Left ventricle myocardium inferior (tissue), 1 donor: Measurements from ENCODE around the gene FOXI1. TPM values are rescaled to one million over a fixed set of nuclear protein-coding genes. Genes with fewer than 3 reads are reported as not detected.

Experiments
- DNase-seq: peaks from one replicate; pipeline ENCODE4 v3.0.0-alpha.2; 2020
- H3K27ac ChIP-seq: fragments of 200-600 bp; replicated peaks from 2 replicates; pipeline ENCODE4 v1.8.0; 2021
- H3K27me3 ChIP-seq: fragments of 200-600 bp; 2 replicates; pipeline ENCODE4 v1.8.0; 2021; ENCODE audit warnings: low read depth
- H3K36me3 ChIP-seq: fragments of 200-600 bp; 2 replicates; pipeline ENCODE4 v1.8.0; 2021
- H3K4me1 ChIP-seq: fragments of 200-600 bp; 2 replicates; pipeline ENCODE4 v1.8.0; 2021
- H3K4me3 ChIP-seq: fragments of 200-600 bp; 2 replicates; pipeline ENCODE4 v1.8.0; 2021; ENCODE audit warnings: mild to moderate bottlenecking, moderate library complexity
- H3K9me3 ChIP-seq: fragments of 200-600 bp; replicated peaks from 2 replicates; pipeline ENCODE4 v1.8.0; 2021
- intact Hi-C: fragments of 100-400 bp; cut with micrococcal nuclease; formaldehyde crosslinking; loops from one replicate; pipeline ENCODE4 v1.11.0; 2022
- total RNA-seq: library from RNA; stranded (reverse); fragmentation: NEBNext Ultra II Directional; extraction: Animal tissue kit (Norgen Biotek cat#: 25700); gene quantifications from one replicate; pipeline ENCODE4 v1.2.1, GENCODE V29; 2021
- TF ChIP-seq, protein P1 (sequence below): fragments of 200-600 bp; IDR thresholded peaks from 2 replicates; pipeline ENCODE4 v1.8.0; 2021; ENCODE audit warnings: antibody characterized with exemption, mild to moderate bottlenecking, borderline replicate concordance
- donor health status: DM: no; HTN: yes; CAD: no; lungs with severe emphysema.

The FOXI1 gene
- total RNA-seq, 1 donor from 2014 or later, result not detected

DNA sequence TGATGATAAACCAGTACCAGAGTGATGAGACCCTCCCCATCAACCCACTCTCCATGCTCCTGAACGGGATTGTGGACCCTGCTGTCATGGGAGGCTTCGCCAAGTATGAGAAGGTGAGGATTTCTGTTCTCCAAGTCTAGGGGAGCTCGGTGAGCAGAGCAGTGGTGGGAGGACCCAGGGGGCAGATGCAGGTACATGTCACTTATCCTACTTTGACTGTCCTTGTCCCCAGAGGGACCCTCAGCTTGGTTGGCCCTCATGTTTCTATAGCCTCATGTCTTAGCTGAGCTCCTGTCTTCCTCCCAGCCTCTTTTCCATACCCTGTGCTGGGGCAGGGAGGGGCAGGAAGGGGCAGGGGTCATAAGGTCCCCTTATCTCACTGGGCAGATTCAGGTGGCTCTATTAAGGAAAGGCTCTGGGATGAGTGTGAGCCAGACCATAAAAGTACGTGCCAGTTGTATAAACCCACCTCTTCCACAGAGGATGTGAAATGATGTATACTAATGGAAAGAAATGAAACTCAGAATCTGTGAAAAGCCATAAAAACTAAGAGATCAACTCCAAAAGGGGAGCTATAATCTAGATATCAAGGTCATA, 38.0 kb upstream of the FOXI1 start:
- TF ChIP-seq, protein P1, sequence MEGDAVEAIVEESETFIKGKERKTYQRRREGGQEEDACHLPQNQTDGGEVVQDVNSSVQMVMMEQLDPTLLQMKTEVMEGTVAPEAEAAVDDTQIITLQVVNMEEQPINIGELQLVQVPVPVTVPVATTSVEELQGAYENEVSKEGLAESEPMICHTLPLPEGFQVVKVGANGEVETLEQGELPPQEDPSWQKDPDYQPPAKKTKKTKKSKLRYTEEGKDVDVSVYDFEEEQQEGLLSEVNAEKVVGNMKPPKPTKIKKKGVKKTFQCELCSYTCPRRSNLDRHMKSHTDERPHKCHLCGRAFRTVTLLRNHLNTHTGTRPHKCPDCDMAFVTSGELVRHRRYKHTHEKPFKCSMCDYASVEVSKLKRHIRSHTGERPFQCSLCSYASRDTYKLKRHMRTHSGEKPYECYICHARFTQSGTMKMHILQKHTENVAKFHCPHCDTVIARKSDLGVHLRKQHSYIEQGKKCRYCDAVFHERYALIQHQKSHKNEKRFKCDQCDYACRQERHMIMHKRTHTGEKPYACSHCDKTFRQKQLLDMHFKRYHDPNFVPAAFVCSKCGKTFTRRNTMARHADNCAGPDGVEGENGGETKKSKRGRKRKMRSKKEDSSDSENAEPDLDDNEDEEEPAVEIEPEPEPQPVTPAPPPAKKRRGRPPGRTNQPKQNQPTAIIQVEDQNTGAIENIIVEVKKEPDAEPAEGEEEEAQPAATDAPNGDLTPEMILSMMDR, result no peak
- no peaks in the 10 kb centered on the region for H3K36me3 ChIP-seq
- peaks cover 50% of the 10 kb centered on the region for H3K27me3 ChIP-seq
- no peak for DNase-seq
- H3K27ac ChIP-seq, result no peak overlapping the region
- no peaks in the 10 kb centered on the region for H3K9me3 ChIP-seq
- no peak overlapping the region for H3K4me3 ChIP-seq
- H3K4me1 ChIP-seq, result no peaks in the 10 kb centered on the region
- intact Hi-C loops, result no loop called here

DNA sequence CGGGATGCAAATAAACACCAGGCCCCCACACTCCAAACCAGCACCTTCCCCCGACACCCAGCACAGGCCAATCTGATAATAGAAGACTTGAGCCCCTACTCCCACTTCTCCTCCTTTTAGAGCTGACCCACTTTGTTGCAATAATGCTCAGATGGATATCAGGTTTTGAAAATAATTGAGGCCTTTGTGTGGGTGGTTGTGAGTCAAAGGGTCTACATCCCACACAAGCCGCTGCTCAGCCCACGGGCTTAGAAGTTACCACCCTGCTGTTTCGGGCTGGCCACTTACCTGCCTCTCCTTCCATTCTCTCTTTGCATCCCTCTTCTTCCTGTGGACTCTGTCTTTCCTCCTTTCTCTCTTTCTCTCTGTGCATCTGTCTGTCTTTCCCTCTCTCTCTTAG, 36.2 kb upstream of the FOXI1 start:
- H3K4me1 ChIP-seq, result no peaks in the 10 kb centered on the region
- intact Hi-C loops, result no loop called here
- no peaks in the 10 kb centered on the region for H3K9me3 ChIP-seq
- H3K27me3 ChIP-seq, result peaks cover 38% of the 10 kb centered on the region
- no peak overlapping the region for H3K27ac ChIP-seq
- DNase-seq, result no peak
- TF ChIP-seq, protein P1, result no peak
- H3K4me3 ChIP-seq, result no peak overlapping the region
- no peaks in the 10 kb centered on the region for H3K36me3 ChIP-seq

DNA sequence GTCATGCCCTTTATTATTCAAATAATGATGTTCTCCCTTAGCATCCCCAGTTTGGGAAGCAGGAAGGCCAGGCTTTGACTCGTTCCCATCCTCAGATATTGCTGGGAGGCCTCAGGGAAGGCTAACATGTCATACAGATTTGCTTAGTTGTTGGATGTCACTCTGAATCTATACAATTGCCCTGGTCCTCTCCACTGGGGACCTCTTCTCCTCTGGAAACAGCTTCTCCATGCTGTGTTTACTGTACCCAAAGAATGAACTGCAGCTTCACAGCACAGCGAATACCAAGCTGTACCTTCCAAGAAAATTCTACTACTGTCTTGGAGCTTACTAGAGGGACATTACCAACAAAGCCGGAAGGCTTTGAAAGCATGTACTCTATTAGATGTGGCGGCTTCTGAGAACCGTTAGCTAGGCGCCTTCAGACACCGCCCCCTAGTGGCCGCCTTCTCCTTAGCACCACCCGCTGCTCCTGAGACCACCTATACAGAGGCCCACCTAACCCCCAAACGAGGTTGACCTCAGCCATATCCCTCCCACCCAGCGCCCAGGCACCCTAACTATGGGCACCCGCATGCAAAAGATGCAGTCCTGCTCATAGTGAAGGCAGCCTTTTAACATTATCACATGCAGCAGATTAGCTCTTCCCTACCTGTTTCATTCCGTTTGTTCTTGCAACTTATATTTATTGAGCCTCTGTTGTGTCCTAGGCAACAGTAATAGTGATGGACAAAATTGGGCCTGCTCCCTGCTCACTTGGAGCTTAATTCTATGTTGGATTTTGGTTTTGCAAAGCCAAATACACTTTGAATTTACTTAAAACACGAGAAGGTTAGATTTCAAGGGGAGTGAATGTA, 34.9 kb upstream of the FOXI1 start:
- TF ChIP-seq, protein P1, result peak; percentile 77
- H3K9me3 ChIP-seq, result no peaks in the 10 kb centered on the region
- no peaks in the 10 kb centered on the region for H3K4me1 ChIP-seq
- H3K4me3 ChIP-seq, result no peak overlapping the region
- DNase-seq, result peak; percentile 31
- no peak overlapping the region for H3K27ac ChIP-seq
- no peaks in the 10 kb centered on the region for H3K36me3 ChIP-seq
- intact Hi-C loops, result no loop called here
- peaks cover 40% of the 10 kb centered on the region for H3K27me3 ChIP-seq

DNA sequence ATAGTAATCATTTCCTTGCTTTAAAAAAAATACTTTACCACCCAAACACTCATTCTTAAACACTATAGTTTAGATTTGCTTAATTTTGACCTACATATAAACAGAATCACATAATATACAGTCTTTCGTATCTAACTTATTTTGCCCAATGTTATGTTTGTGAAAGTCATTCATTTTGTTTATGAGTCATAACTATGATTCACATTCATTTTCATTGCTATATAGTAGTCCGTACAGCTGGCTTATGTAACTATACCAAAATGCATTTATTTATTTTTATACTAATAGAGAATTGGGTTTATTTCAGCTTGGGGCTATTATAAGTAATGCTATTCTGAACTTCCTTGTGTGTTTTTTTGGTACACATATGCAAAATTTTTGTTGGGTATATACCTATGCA, 33.9 kb upstream of the FOXI1 start:
- DNase-seq, result no peak
- Histone ChIP-seq H3K27ac (no peak overlapping the region), H3K9me3 (no peaks in the 10 kb centered on the region), H3K4me1 (no peaks in the 10 kb centered on the region), H3K27me3 (peaks cover 49% of the 10 kb centered on the region), H3K36me3 (no peaks in the 10 kb centered on the region), H3K4me3 (no peak overlapping the region)
- TF ChIP-seq, protein P1, result no peak
- intact Hi-C loops, result no loop called here

DNA sequence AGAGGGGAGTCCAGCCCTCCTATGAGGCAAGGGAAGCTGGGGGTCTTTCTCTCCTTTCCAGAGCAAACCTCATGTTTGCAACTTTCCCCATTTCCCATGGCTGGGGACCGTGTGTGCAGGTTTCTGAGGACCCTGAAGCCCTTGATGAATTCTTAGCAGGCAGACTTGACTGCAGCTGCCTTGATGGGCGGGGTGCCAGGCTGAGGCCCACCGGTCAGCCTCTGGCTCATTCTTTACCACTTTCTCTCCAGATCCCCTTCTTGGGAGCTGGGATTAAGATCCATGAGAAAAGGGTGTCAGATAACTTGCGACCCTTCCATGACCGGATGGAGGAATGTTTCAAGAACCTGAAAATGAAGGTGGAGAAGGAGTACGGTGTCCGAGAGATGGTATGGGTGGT, 30.0 kb upstream of the FOXI1 start:
- intact Hi-C loops, result no loop called here
- Histone ChIP-seq H3K9me3 (no peaks in the 10 kb centered on the region), H3K27me3 (peaks cover 47% of the 10 kb centered on the region), H3K4me3 (no peak overlapping the region), H3K27ac (no peak overlapping the region), H3K4me1 (no peaks in the 10 kb centered on the region), H3K36me3 (no peaks in the 10 kb centered on the region)
- TF ChIP-seq, protein P1, result no peak
- no peak for DNase-seq
